ENCODE results near the gene ZBTB25.

Gene ZBTB25

DNA sequence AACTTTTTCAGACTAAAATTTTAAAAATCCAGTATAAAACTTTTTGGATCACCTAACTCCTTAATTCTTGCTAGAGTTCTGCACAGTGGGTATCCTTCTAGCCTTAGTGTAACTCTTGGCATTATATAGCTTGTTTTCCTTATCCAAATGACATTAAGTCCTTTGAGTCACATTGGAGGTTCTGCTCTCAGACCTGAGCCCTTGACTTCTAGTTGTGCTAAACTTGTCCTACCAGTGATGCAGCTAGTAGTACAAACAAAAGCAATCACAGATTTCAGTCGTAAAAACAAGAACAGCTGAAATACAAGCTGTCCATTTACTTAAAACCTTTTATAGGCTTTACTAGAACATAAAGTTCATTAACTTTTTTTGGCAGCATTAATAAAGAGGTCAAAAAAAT is 11.4 kb upstream of the ZBTB25 start:
- no peak for DNase-seq

DNA sequence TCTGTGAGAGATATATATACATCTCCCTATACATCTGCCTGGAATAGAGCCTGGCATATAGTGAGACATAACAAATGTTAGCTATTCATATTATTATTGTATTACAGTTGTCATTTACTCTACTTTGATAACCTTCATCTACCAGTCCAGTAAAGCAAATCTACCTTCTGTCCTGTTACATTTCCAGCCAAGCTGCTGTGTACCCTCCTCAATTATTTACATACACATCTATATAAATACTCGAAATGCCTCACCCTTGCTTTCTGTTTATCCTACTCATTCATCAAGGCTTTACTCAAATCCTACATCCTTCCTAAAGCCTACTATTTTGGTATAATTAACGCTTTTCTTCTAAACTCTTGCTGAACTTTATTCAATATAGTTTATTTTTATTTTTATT is 9.6 kb upstream of the ZBTB25 start:
- no peak for DNase-seq

DNA sequence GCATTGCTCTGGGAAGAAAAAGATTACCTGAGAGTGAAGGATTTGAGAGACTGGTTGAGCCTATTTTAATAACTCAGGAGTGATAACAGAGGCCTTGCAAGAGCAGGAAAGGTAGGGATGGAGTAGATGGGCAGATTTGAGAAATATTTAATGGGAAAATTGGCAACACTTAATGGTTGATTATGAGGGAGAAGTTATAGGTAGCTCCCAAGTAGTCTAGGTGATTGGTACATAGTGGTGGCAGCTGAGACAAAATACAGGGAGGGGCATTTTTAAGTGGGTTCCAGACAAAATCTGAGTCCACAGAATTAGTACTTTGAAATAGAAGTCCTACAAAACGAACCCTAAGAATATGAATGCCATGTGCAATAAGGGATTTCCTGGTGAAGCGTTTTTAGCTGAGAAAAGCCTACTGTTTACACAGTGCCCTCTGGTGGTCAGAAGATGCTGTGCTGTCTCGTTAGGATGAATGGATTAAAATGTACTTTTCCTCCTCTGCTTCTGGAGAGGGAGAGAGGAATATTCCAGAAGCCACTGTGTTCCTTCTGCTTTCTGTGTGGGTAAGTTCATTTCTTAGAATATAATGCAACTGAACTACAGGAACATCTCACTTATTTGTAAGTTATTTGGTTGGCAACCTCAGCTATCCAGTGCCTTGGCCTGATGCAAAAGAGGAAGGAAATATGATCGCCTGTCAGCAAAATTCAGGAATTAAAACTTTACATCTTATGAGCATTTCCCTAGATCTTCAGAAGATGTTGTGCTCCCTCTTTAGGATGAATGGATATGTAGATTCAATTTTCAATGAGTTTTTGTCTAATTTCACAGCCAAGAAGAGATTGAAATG is 7.4 kb upstream of the ZBTB25 start:
- peak; percentile 37 for DNase-seq

DNA sequence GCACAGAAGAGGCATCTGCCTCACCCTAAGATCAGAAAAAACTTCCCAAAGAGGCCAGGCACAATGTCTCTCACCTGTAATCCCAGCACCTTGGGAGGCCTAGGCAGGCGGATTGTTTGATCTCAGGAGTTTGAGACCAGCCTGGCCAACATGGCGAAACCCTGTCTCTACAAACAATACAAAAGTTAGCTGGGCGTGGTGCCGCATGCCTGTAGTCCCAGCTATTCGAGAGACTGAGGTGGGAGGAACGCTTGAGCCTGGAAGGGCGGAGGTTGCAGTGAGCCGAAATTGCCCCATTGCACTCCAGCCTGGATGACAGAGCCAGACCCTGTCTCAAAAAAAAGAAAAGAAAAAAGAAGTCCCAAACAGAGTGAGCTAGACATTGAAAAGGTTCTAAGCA is 5.4 kb upstream of the ZBTB25 start:
- no peak for DNase-seq

DNA sequence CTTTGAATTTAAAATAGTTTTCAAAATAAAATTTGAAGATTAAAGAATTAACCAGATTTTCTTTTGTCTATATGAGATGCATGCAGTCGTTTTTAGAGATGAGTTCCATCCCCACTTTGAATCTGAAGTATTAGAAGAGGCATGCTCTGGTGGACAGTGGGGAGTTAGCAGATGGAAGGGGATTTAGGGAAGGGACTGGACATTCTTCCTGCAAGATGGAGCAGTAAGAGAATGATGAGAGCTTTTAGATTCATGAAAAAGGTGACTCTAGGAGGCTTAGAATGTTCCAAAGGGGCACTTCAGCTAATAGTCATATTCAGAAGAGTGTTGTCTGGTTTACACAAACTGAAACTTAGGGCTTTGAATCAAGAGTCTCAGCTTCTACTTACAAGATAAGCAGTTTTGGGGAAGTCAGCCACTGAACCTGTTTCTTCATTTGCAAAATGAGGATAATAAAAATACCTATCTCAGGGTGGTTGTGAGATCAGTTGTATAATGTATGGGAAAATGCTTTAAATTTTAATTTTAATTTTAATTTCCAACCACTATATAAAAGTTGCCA is 4.7 kb upstream of the ZBTB25 start:
- DNase-seq: no peak

DNA sequence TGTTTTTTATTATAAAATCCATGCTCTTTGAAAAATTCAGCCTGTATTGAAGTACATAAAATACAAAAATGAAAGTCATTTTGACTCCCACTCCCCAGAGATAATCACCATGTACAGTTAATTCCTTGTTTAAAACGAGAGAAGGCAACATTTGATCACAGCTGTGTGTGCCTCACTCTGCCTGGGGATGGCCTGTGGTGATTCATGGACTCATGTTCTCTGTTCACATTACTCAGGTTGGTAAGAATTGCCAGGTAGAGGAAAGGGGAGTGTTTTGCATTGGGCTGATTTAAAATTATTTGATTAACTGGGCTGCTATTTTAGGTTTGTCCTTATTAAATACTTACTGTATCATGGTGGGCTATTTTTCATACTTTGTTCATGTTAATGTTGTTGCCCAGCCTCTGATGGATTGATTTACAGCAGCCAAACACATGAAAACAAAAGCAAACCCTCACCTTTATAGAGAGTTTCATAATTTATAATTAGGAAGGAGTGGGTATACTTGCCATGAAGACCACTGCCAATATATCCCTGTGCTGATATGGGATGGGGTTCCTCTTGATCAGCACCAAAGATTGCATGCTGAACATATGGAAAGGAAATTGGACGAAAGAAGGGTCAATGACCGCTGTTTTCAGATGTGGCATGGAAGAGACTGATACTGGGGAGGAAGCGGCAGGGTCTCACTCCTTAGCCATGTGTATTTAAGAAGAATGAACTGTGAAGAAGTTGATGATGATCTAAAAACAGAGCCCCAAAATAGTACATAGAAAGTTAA is 3.9 kb upstream of the ZBTB25 start:
- no peak for DNase-seq

DNA sequence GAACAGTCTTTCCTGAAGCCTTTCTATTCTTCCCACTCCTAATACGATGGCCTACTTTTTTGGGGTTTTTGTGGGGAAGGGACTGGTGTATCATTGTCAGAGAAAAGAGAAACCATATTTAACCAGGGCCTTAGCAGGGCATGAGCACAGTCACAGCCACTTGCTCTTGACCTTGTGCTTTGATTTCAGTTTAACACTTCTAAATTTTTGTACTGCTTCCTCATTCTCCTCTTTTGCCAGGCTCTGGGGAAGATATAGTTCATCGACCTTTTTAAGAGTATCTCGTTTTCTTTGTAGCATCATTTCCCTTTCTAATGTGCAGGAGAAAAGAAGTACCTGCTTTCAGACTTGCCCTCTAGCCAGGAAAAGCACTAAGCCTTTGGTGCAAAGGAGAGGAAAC is 3.1 kb upstream of the ZBTB25 start:
- DNase-seq: no peak

DNA sequence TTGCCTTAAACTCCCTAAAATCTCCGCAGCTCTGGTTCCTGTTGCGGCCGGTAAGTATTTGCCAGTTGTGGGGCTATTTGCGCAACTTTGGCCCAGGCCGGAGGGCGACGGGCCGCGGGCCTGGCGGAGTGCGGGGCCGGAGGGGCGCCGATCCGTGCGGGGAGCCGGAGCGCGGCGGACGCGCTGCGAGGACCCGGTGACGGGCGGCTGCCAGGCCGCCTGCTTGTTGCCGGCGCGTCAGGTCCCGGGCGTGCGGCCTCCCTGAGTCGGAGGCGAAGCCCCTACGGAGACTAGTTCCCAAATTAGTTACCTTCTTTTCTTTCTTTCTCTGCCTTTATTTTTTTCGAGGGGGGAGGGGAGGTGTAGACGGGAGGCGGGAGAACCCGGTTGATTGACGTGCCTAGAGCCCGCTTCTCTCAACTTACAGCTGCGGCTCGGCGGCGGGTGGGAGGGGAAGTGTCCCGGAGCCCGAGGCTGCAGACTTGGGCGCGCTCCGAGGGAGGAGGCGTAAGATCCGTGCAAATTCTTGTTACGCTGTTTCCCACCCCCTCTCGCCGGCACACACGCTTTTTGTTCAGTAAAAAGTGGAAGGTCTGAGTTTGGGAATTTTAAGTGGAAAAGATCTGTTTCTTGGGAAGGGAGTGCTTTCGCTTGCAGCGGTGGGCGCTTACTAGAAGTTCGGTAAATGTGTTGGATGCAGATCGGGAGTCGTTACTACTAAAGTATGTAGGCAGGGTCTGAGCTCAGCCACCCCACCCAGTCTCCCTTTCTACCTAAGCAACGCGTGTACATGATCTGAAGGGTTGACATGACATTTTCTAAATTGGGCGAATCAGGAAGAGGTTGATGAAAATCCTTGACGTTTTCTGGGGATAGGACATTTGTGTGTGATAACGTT is 1.5 kb upstream of the ZBTB25 start:
- DNase-seq: peak; percentile 79

DNA sequence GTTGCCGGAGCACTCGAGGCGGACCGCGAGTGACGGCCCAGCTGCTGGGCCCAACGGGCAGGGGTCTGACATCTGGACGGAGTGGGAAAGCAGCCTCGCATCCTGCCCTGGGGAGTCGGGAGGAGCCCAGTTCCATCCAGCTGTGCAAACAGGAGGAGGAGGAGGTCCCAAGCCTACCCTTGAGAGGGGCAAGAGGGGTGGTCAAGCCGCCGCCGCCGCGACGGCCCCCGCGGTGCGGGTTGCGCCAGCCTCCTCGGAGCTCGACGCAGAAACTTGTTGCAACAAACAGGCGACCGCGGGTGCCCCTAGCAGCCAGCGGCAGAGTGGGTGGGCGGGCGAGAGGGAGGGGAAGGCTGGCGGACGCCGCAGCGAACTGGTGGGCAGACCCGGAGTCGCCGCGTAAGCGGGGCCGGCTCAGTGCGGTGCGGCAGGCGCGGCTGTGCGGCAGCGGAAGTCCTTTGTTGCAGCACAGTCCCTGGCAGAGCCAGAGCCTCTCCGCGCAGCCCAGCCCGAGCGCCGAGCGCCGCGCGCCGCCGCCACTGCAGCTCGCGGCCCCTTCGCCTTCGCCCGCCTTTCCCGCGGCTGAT is 765 bp upstream of the ZBTB25 start, which contains the start of gene ZBTB1:
TSS of gene ZBTB1 (plus strand) at position 461 of the 587 bp plus-strand sequence. CDS start 16,735 bp downstream, outside the sequence.
- peak; percentile 75 for DNase-seq

DNA sequence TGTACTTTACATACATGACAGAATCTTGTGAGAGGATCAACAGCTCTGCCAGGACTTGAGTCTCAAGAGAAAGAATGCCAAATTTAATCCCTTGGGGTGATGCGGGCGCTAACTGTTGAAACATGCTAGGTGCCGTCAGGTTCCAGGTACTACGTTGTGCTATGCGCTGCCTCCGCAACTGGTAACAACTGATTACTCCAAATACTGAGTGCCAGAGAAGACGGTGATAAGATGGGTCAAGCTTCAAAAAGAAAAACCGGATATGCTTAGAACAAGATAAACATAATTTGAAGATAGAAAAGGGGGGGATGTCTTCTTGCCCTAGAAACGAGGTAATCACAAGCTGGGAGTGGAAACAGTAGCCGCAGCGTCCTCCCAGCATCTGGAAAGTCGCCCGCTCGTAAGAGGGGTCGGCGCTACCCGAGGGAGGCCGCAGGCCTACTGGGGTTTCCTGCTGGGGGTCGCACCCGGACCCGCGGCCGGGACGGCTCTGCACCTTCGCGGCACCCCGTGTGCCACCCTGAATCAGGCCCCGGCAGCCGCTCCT is 678 bp downstream of the ZBTB25 start:
- no peak for DNase-seq

DNA sequence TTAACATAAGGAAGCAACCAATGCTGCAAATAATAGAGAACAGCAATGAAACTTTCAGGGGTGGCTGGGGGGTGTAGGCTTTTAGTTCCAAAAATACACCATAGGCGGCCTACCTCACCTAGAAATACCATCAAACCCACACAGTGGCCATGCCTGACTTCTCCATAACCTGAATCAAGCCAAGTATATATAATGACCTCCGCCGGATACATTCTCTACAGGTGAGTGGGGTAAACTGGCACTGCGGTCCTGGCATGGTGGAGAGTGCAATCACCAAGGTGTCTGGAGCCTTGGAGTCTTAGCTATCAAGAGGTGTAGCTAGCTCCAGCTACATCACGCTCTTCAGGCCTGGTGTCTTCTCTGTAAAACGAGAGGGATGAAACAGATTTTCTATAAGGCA is 1.2 kb downstream of the ZBTB25 start:
- no peak for DNase-seq

DNA sequence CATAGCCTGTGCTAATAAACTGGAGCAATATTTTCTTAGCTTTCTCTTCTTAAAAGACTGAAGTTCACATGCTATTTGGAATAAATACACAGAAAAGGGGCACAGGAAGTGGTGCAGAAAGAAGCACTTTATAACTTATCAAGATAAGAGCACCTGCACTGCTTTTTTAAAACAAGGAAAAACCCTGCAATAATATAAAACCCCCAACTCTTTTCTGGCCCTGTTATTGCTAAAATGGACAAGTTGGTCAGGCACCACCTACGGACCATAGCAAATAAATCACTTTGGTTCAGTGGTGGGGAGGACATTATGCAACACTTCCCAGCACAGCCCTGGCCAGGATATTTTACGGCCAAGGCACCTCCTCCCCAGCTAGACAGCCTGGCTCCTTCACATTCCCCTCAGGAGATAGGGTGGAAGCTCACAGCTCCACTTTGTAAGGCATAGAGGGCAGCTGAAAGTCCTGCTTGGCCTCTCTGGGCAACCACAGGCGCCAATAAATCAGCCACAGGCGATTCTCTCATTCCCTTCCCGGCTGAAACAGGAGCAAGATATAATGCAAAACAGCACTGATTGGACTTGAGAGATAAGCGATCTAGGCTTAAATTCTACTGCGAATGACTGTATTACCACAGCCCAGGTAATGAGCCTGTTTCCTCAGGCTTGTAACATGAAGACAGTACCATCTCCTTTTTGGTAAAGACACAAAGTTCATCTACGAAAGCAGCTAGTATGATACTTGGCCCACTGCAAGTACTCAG is 2.0 kb downstream of the ZBTB25 start:
- DNase-seq: no peak

DNA sequence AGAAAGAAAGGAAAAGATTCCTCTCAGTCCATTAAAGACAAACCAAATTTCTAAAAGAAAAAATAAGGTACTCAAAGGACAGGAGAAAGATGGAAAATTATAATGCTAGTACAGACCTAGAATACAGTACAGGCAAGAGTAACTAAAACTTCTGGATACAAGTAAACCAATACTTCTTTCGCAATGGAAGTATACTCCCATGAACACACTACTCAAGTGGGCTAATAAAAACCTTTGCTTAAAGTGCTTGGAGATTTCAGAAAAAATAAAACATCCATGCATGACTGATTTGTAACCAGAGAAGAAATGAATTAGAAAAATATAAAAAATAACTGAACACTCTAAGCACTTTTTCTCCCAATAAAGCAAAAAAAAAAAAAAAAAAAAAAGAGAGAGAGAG is 3.5 kb downstream of the ZBTB25 start:
- no peak for DNase-seq

DNA sequence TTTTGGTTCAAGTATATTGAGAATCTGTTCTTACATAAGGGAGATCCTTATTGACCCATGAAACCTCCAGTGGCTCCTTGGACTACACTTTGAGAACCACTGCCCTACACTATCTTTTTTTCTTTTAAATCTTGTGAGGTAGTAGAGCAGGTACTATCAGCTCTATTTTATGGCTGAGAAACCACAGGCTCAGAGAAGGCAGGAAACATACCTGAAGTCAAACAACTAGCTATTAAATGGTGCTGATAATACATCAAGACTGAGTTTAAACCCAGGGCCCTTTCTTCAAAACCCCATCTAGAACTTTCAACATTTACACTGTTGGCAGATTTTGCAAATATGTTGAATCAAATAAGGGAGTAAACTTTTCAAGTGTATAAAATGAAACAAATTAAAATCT is 6.9 kb downstream of the ZBTB25 start:
- DNase-seq: no peak

DNA sequence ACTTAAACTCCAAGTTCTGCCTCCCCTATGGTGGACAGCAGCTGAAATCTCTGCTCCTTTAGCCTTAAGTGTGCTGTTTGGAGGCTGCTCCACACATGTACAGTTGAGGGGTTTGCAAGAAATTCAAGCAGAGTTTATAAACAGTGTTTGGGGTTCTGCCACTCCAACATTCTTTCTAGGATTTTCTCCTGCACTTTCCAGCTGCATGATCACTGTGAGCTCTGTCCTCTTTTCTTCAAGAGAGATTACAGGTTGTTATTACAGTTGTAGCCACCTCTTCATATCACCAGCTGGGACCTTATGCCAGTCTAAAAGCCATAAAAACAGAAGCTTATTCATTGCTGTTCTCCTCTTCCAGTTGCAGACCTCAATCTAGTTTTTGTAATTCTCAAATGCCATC is 8.4 kb downstream of the ZBTB25 start:
- no peak for DNase-seq

DNA sequence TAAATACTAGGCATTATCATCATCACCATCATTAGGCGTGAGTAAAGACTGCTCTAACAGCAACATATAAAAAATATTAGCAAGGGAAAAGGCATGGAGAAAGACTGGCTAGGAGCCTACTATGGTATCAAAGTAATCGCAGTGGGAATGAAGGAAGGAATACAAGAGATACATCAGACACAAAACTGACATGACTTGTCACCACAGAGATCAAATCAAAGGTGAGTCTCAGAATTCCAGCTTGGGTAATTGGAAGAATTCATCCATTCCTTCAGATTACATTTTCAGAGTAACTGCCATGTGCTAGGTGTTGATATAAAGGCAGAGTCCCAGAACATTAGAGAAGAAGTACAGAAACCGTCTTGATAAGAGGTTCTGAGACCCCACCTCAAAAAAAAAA is 10.2 kb downstream of the ZBTB25 start:
- no peak for DNase-seq

DNA sequence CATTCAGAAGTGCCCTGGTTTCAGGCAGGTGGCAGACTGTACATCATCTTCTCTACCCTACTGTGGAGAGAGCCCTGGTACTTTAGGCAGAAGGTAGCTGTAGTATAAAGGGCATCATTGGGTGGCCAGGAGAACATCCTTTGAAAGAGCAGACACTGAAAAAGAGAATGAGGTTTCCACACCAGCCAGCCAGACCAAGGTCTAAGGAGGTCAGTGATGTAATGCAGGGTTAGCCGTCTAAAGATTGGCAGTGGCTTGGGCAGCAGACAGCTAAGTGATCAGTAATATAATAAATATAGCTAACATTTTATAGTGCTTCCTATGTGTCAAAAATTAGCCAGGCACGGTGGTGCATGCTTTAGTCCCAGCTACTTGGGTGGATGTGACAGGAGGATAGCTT is 12.0 kb downstream of the ZBTB25 start:
- DNase-seq: no peak

DNA sequence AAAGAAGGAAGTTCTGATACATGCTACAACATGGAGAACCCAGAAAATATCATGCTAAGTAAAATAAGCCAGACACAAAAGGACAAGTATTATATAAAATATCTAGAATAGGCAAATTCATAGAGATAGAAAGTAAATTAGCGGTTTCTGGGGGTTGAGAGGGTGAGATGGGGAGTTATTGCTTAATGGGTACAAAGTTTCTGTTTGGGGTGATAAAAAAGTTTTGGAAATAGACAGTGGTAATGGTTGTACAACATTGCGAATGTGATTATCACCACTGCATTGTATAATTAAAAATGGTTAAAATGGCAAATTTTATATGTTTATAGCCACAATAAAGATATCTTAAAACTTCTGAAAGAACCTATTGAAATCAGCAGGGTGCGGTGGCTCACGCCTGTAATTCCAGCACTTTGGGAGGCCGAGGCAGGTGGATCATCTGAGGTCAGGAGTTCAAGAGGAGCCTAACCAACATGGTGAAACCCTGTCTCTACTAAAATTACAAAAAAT is 15.0 kb downstream of the ZBTB25 start:
- DNase-seq: no peak

DNA sequence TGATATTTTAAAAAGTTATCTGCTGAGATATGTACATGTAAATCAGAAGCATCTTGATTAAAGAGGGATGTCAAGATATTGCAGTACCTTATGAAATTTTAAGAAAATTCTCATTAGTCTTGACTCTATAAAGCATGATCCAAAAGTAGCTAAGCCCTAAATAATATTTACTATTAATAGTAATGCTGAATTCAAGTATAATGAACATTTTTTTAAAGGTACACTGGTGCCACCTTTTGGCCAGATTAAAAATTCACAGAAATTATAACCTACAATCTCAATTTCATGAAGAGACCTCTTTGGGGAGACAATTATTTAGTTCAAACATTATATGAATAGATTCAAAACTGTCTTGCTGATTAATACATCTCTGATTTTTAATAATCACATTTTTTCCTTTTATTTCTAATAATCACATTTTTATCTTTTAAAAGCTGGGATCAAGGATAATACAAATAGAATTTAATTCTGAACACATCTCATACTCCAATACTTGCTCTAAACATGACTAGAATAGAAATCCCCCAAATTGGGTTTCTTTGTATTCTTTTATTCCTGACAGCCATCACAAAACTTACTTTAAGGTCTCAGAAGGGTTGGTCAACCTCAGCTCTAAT is 24.9 kb downstream of the ZBTB25 start:
- DNase-seq: no peak

DNA sequence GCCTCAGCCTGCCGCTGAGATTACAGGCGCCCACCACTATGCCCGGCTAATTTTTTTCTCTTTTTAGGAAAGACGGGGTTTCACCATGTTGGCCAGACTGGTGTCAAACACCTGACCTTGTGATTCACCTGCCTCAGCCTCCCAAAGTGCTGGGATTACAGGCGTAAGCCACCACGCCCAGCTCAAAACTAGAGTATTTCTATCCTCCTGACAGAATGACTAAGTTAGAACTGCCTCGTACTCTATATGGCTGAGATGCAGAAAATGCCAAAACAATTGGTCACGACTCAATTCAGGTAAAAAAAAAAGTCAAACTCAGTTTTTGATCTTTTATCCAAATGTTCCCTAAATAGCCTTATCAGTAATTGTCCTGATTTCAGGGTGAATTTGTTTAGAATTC is 27.2 kb downstream of the ZBTB25 start:
- DNase-seq: no peak

All from NCI-H510A (cell line).